Aorta (tissue), 5 donors: ENCODE measurements around the gene AFAP1L1. TPM values are rescaled to one million over a fixed set of nuclear protein-coding genes. Genes with fewer than 3 reads are reported as not detected.
A peak's percentile ranks its signal among the peaks of the same experiment; 100 is the strongest.

ENCODE experiments used
- ATAC-seq: fragments of 200-7000 bp; cut with Tn5 transposase; one replicate; pipeline ENCODE4 v1.9.1; 2022; ENCODE audit warnings: moderate library complexity; ENCODE audit not compliant: low FRiP score
- DNase-seq, 2 donors: peaks; one replicate each; pipeline ENCODE4 v3.0.0-alpha.2; 2020
- H3K27ac ChIP-seq, 2 donors: one replicate each; pipeline ENCODE4 v1.5.1; 2013; ENCODE audit warnings: low read length in 2 of 2, mild to moderate bottlenecking in 2 of 2, moderate library complexity in 2 of 2, control low read depth in 1 of 2, inconsistent platforms in 1 of 2, low read depth in 1 of 2
- H3K27me3 ChIP-seq, 2 donors: one replicate each; pipeline ENCODE4 v1.6.1; 2013; ENCODE audit warnings: control low read depth in 1 of 2, low read length in 1 of 2, mild to moderate bottlenecking in 1 of 2, moderate library complexity in 1 of 2; ENCODE audit not compliant: insufficient read depth in 2 of 2, control insufficient read depth in 1 of 2
- H3K36me3 ChIP-seq, 2 donors: one replicate each; pipeline ENCODE4 v1.6.1; 2013; ENCODE audit warnings: control low read depth in 1 of 2, low read length in 1 of 2, mild to moderate bottlenecking in 1 of 2; ENCODE audit not compliant: insufficient read depth in 2 of 2, control insufficient read depth in 1 of 2
- H3K4me1 ChIP-seq, 2 donors: one replicate each; pipeline ENCODE4 v1.6.1; 2013; ENCODE audit warnings: low read length in 2 of 2, control low read depth in 1 of 2, mild to moderate bottlenecking in 1 of 2, moderate library complexity in 1 of 2; ENCODE audit not compliant: insufficient read depth in 2 of 2, control insufficient read depth in 1 of 2
- H3K4me3 ChIP-seq, 2 donors: one replicate each; pipeline ENCODE4 v1.5.1; 2013; ENCODE audit warnings: low read length in 2 of 2, control low read depth in 1 of 2, mild to moderate bottlenecking in 1 of 2
- H3K9me3 ChIP-seq: one replicate; pipeline ENCODE4 v1.6.1; 2013; ENCODE audit warnings: mild to moderate bottlenecking, low read length; ENCODE audit not compliant: control insufficient read depth
- WGBS, 2 donors: extraction: QIAGEN DNeasy Blood & Tissue Kit; methylation state at CpG; one replicate each; pipeline ENCODE4 v1.1.7; 2013; 5-methylcytosine and 5-hydroxymethylcytosine counted together
- intact Hi-C, 2 donors: fragments of 100-400 bp; cut with DNase I; formaldehyde crosslinking; loops; one replicate each; pipeline versions ENCODE4 v1.14.2 to v1.15.0; 2022
- polyA plus RNA-seq, 2 donors: library from polyadenylated mRNA; stranded (reverse); fragments of 200-250 nt; gene quantifications; one replicate each; pipeline ENCODE4 v1.2.3, GENCODE V29; 2013
- total RNA-seq, 2 donors: library from RNA; stranded (reverse); fragmentation: NEBNext Ultra II Directional; extraction: Animal tissue kit (Norgen Biotek cat#: 25700); gene quantifications; one replicate each; pipeline ENCODE4 v1.2.1, GENCODE V29; 2021
- donor health status: healthy with polysubstance abuse.
- donor health status: Bipolar disorder and iron deficiency.
- donor health status: DM: no; HTN: no; CAD: no.
- donor health status: DM: no; HTN: no; CAD: no.
- donor health status: DM: yes; HTN: yes; CAD: no.

The AFAP1L1 gene
- total and polyA plus RNA-seq, 4 donors: 1.3 to 27.9 (median 7.7) TPM

- H3K27me3 ChIP-seq: no peaks in the 10 kb centered on the region
- DNase-seq: peak in 1 of 2 donors; percentile 85
- H3K36me3 ChIP-seq: no peaks in the 10 kb centered on the region
- intact Hi-C loops: no loop called here
- peak overlapping the region; percentile 79 to 80 for H3K27ac ChIP-seq
- no peak overlapping the region for H3K4me3 ChIP-seq
- H3K9me3 ChIP-seq: no peaks in the 10 kb centered on the region
- H3K4me1 ChIP-seq: peaks cover 0 to 3% of the 10 kb centered on the region in 2 donors
- ATAC-seq: peak; percentile 73
- 29 to 41% methylated on average over 12 of the region's 12 CpGs for WGBS, 2 donors
Observed at GRCh38 chr5:149371296-149371962, 99.8 kb downstream of the AFAP1L1 start.

DNA sequence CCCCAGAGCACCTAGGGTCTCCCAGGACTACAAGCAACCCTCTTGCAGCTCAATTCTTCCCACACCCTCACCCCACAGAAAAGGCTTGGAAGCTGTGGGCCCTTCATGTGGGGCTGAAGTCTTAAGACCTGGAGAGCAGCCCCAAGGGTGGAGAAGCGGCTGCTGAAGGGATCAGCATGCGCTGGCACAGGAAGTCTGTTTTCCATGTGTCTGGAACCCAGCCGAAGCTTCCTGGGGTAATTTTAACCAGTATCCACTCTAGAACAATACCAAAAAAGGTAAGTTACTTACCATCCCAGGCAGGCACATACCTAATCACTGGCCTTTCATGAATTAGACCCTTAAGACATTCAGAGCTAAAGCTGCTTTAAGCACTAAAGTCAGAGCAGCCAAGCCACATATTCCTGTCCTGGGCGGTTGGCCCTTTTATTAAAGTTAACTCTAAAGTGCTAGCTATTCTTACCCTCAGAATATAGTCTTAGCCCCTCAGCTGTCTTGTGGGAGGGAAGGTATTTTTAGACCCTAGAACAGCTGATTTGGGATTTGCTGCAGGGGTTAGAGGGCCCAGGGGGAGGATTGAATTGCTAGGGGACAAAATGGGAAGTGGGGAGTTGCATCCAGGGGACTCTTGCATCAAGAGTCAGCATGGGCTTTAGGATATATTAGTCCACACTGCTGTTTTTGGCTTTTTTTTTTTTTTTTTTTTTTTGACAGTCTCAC is 100.6 kb downstream of the AFAP1L1 start:
- no peak for ATAC-seq

GRCh38 chr5:149372932-149373331 is 101.3 kb downstream of the AFAP1L1 start:
- intact Hi-C loops: no loop called here
- 71 to 75% methylated on average over 3 of the region's 3 CpGs for WGBS, 2 donors

More for the DNA sequence above, 100.6 kb downstream of the AFAP1L1 start:
- H3K4me3 ChIP-seq: no peak overlapping the region
- H3K9me3 ChIP-seq: no peaks in the 10 kb centered on the region
- H3K4me1 ChIP-seq: peaks cover 0 to 3% of the 10 kb centered on the region in 2 donors
- no peaks in the 10 kb centered on the region for H3K27me3 ChIP-seq
- peak overlapping the region; percentile 79 to 80 for H3K27ac ChIP-seq
- no peaks in the 10 kb centered on the region for H3K36me3 ChIP-seq
- 9 to 14% methylated on average over 4 of the region's 4 CpGs for WGBS, 2 donors
- intact Hi-C loops: no loop called here
- DNase-seq: no peak

DNA sequence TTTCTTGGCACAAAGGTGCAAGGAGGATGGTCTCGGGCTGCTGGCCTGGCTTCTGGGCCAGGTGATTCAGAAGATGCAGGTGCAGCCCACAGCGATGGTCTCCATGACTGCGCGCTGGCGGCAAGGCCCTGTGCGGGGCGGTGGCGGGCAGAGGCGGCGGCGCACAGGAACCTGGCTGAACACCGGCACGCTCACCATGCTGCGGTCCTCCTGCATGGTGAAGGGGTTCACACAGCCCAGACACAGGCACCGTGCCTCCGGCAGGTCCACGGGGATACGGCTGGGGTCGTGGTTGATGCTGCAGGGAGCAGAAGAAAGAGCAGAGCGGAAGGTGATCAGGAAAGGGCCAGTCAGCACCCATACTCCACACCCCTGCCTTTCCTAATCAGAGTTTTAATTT is 102.6 kb downstream of the AFAP1L1 start:
- H3K27me3 ChIP-seq: no peaks in the 10 kb centered on the region
- H3K4me1 ChIP-seq: peaks cover 0 to 3% of the 10 kb centered on the region in 2 donors
- no peaks in the 10 kb centered on the region for H3K9me3 ChIP-seq
- H3K4me3 ChIP-seq: no peak overlapping the region
- no peak overlapping the region for H3K27ac ChIP-seq
- H3K36me3 ChIP-seq: no peaks in the 10 kb centered on the region
- 92 to 94% methylated on average over 20 of the region's 20 CpGs for WGBS, 2 donors
- intact Hi-C loops: no loop called here
- no peak for DNase-seq
- ATAC-seq: no peak

More at GRCh38 chr5:149372932-149373331, 101.3 kb downstream of the AFAP1L1 start:
- DNase-seq (no peak), ATAC-seq (no peak)
- Histone ChIP-seq H3K36me3 (no peaks in the 10 kb centered on the region), H3K27ac (peak overlapping the region; percentile 45 to 80), H3K4me1 (peaks cover 0 to 3% of the 10 kb centered on the region in 2 donors), H3K9me3 (no peaks in the 10 kb centered on the region), H3K27me3 (no peaks in the 10 kb centered on the region), H3K4me3 (no peak overlapping the region)

GRCh38 chr5:149374801-149375200 is 103.1 kb downstream of the AFAP1L1 start:
- peaks cover 0 to 3% of the 10 kb centered on the region in 2 donors for H3K4me1 ChIP-seq
- 73% methylated on average over 3 of the region's 3 CpGs for WGBS, 2 donors
- H3K36me3 ChIP-seq: no peaks in the 10 kb centered on the region
- no peak for DNase-seq
- ATAC-seq: no peak
- H3K9me3 ChIP-seq: no peaks in the 10 kb centered on the region
- no peak overlapping the region for H3K27ac ChIP-seq
- intact Hi-C loops: no loop called here
- no peaks in the 10 kb centered on the region for H3K27me3 ChIP-seq
- H3K4me3 ChIP-seq: no peak overlapping the region

GRCh38 chr5:149375434-149375833 is 103.8 kb downstream of the AFAP1L1 start:
- Histone ChIP-seq H3K9me3 (no peaks in the 10 kb centered on the region), H3K4me1 (peaks cover 0 to 3% of the 10 kb centered on the region in 2 donors), H3K27me3 (no peaks in the 10 kb centered on the region), H3K36me3 (no peaks in the 10 kb centered on the region), H3K27ac (no peak overlapping the region), H3K4me3 (no peak overlapping the region)
- ATAC-seq: no peak
- intact Hi-C loops: no loop called here
- DNase-seq: no peak
- WGBS, 2 donors: 80 to 84% methylated on average over 6 of the region's 6 CpGs

- H3K9me3 ChIP-seq: no peaks in the 10 kb centered on the region
- intact Hi-C loops: no loop called here
- 94 to 97% methylated on average over 12 of the region's 12 CpGs for WGBS, 2 donors
- no peaks in the 10 kb centered on the region for H3K27me3 ChIP-seq
- no peak for ATAC-seq
- H3K4me3 ChIP-seq: no peak overlapping the region
- DNase-seq: no peak
- H3K4me1 ChIP-seq: peaks cover 0 to 3% of the 10 kb centered on the region in 2 donors
- no peaks in the 10 kb centered on the region for H3K36me3 ChIP-seq
- no peak overlapping the region for H3K27ac ChIP-seq
Observed at GRCh38 chr5:149376104-149376503, 104.4 kb downstream of the AFAP1L1 start.

- H3K27ac ChIP-seq: no peak overlapping the region
- no peak for ATAC-seq
Observed at GRCh38 chr5:149376711-149377447, 105.2 kb downstream of the AFAP1L1 start.

More at GRCh38 chr5:149376711-149377447, 105.2 kb downstream of the AFAP1L1 start:
- DNase-seq: no peak
- Histone ChIP-seq H3K4me3 (no peak overlapping the region), H3K36me3 (no peaks in the 10 kb centered on the region), H3K27me3 (no peaks in the 10 kb centered on the region), H3K4me1 (peaks cover 0 to 2% of the 10 kb centered on the region in 2 donors), H3K9me3 (no peaks in the 10 kb centered on the region)
- intact Hi-C loops: no loop called here
- WGBS, 2 donors: 92 to 93% methylated on average over 7 of the region's 7 CpGs
